Hematopoietic multipotent progenitor cell treated with erythropoietin and hydrocortisone succinate and interleukin-3 and kit ligand, for 17 days (in vitro differentiated cells): ENCODE data around the gene BAZ1A.
A peak's percentile ranks its signal among the peaks of the same experiment; 100 is the strongest.
"Not testable (repeated sequence)": the region's sequence is repeated elsewhere in the genome, so short reads cannot be mapped to it uniquely, and the experiment has no call there.

Experiments used
- DNase-seq: peaks from one replicate; pipeline ENCODE4 v3.0.0-alpha.2; 2015; ENCODE audit warnings: low spot score

Gene BAZ1A

DNA sequence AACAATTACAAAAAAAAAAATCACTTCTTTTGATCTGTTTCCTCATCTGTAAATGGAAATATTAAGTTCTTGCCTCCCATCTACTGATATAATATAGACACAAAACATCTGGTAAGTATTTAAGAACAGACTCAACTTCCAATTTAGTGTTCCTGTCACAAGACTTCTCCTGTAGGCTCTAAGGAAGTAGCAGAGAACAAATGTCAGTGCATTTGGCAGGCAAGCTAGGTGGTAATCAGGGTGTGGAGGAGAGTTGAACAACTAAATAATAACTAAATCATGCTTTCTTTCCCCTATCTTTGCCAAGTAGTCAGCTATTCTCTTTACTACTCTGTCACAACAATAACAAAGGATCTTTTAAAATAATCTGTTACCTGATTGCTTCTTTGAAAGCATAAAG lies 22.1 kb downstream of the BAZ1A start:
- DNase-seq, result no peak

DNA sequence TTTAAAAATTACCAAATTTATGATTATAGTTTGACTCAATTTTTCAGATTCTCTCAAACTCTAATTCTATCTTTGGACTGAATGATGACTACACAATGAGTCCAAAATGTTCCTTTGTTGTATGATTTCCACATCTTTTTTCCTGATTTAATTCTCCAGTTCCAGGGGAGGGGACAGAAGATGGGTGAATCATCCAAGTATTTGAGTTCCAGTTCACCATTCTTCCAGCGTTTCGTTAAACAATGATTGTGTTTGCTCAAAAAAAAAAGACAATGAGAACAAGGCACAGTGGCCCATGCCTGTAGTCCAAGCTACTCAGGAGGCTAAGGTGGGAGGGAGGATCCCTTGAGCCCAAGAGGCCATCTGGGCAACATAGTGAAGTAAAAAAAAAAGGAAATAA lies 23.8 kb downstream of the BAZ1A start:
- DNase-seq, result no peak

DNA sequence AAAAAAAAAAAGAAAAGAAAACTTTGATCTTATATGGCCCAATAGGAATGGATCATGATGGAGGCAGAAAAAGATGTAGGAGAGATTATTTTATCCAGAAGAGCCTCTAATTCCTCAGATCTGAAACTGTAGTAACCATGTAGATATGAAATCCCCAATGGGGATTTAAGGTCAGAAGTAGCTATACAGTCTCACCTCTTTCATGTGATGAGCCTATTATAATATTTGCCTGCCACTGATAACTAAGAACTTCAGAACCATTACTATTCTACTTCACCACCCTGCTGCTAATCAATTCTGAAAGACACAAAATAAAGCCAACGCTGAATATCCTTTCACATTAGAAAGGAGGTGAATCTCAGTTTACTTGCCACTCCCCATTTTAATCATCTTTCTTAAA lies 29.3 kb downstream of the BAZ1A start:
- no peak for DNase-seq

DNA sequence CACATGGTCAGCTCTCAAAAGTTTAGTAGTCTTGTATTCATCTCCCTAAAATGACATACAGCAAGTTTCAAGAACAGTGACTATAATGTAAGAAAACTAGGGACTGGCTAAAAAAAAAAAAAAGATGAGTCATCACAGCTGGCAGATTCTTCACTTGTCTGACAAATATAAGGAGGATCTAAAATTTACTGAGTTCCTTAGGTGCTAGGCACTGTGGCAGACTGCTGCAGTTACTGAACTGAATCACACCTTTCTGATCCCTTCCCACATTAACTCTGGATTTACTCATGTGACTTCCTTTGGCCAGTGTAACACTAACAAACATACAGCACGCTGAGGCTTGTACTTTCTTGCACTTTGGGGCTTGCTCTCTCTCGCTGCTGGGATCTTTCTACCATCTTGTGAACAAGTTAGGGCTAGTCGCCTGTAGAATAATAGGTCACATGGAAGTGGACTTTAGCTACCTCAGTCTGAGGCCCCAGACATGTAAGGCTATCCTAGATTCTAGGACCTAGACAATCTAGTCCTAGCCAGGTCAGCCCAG lies 32.1 kb downstream of the BAZ1A start:
- peak; percentile 87 for DNase-seq

DNA sequence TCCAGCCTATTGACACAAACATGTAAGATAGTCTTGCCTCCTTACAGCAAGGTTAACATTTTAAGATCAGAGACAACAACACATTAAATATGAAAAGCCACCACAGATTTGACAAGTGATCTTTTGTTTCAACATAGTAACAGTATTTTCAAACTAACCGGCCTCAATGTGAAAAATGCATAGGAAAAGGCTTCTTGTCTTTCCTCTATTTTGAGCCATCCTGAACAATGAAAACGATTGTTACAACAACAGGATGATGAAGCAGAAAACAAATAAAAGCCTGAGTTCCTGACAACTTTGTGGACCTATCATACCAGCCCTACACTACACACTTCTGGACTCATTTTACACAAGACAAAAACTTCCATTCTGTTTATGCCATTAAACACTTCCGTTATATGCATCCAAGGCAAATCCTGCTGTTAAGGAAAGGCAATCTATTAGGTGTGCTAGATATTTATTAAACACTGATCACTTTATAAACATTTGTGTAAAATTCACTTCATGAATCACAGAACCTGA lies 37.3 kb downstream of the BAZ1A start:
- DNase-seq, result no peak

DNA sequence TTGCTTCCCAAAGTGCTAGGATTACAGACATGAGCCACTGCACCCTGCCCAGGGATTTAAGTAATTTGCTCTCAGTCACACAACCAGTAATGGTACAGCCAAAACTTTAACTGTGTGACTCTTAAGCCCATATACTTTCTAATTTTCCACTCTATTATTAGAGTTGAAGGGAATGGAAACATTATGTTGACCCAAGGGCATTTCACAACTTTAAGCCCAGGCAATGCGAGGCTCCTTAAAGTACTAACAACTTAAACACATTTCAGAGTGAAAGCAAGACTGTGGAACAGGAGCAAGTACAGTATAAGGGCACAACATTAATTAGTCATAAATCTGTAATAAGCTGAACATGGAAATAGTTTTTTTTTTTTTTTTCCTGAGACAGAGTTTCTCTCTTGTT lies 39.8 kb downstream of the BAZ1A start:
- DNase-seq, result no peak

DNA sequence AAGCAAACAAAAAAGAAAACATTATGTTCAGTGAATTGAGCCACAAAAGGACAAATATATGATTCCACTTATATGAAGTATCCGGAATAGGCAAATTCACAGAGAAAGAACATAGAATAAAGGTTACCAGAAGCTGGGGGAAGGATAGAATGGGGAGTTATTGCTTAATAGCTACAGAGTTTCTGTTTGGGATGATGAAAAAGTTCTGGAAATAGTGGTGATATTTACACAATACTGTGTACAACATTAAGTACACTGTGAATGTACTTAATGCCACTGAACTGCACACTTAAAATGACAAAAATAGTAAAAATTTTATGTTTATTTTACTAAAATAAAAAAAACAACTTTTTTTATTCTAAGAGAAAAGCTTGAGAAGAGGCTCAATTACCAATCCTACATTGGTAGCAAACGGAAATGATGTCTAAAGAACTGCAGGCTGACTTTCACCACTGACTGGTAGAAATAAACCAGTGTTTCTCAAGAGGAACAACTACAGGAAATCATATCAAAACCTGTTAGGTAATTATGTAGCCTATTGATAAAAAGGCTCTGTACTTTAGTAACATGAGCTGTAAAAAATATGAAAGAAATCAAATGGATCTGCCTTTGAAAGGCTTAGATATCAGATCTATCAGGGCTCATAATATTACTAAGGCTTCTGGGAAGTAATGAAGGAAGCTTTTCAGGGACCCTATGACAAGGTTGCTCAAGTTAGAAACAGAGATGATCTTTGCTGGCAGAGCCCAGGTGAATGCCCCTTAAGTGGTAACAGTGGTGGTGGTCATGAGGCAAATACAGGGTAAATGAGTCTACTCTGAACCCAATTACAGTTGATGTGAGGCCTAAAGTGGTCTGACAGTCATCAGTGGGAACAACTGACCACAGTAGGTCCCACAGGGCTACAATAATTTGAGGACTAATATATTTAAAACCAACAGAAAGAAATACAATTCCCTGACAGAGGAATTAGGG lies 41.3 kb downstream of the BAZ1A start:
- no peak for DNase-seq

DNA sequence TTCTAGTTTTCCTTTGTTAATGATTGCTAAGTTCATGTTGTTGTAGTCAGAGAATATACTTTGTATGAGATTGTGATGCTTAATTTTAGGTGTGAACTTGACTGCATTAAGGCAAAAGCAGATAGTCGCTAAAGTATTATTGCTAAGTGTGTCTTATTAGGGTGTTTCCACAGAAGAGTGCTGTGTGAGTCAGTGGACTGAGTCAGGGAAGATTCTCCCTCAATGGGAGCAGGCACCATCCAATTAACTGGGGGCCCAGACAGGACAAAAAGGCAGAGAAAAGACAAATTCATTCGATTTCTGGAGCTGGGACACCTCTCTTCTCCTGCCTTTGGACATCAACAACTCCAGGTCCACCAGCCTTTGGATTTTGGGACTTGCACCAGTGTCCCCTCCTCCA lies 48.5 kb downstream of the BAZ1A start:
- DNase-seq, result no peak

DNA sequence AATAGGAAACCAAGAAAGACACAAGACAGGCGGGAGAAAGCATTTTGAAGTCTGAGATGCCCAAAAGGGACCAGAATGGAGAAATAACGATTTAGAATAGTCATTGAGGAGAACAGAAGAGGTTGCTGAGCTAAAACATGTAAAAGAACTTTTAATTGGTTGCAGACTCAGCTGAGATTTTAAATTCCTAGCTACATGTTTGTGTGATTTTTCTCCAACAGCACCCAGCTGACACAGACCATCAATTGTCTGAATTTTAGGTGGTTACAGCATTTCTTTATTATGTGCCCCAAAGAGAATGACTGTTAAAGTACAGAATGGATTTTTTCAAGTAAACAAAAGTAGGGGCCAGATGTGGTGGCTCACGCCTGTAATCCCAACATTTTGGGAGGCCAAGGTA lies 50.3 kb downstream of the BAZ1A start:
- DNase-seq, result no peak

DNA sequence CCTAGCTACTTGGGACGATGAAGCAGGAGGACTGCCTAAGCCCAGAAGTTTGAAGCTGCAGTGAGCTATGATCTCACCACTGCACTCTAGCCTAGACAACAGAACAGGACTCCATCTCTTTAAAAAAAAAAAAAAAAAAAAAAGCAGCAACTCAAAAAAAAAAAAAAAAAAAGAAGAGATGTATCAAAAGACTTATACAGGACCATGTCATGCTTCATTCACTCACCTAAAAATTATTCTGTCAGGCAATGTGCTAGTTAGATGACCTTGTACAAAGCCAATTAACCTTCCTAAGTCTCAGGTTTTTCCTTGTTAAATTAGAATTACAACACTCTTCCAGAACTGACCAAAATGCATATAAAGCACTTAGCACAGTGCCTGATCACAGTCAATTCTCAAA lies 50.9 kb downstream of the BAZ1A start:
- no peak for DNase-seq

DNA sequence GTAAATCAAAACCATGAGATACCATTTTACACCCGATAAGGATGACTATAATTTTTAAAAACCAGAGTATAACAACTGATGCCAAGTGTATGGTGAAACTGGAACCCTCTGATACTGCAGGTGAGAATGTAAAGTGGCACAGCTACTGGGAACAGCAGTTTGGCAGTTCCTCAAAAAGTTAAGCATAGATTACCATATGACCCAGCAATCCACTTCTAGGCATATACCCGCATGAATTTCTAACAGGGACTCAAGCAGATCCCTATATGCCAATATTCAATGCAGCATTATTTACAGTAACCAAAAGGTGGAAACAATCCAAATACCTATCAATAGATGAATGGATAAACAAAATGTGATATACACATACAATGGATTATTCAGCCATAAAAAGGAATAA lies 57.4 kb downstream of the BAZ1A start:
- DNase-seq, result no peak

DNA sequence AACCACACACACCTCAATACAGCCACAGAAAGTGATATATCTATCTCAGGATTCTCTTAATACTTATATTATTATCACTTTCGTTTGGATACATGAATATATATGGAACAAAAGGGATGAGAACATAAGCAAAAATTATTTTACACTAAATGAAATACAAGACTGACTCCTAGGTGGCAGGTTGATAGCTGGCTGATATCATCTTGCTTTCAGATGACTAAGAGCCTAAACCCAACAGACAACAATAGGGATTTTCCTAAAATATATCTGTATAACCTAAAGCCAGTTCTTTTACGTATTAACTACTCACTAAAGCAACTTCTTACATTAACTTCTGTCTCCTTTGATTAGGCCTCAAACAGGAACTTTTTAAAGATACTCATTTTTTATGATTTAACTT lies 65.1 kb downstream of the BAZ1A start:
- no peak for DNase-seq

DNA sequence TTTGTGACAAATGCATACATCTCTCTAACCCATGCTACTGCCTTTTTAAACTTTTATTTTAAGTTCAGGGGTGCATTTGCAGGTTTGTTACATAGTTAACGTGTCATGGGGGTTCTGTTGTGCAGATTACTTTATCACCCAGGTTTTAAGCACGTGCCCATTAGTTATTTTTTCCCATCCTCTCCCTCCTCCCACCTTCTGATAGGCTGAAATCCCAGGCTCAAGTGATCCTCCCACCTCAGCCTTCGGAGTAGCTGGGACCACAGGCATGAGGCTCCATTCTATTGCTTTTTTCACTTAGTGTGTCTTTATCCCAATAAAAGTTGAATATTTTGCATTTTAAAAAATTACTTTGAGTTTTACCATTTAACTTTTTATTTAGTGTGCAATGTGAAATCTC lies 68.9 kb downstream of the BAZ1A start:
- DNase-seq, result no peak

DNA sequence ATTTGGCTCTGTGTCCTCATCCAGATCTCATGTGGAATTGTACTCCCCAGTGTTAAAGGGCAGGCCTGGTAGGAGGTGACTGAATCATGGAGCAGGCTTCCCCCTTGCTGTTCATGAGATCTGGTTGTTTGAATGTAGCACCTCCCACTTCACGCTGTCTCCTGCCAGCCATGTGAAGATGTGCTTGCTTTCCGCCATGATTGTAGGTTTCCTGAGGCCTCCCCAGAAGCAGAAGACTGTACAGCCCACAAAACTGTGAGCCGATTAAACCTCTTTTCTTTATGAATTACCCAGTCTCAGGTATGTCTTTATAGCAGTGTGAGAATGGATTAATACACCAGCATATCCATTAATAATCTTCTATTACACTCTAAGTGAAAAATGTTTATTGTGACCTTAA lies 70.2 kb downstream of the BAZ1A start:
- DNase-seq, result no peak

DNA sequence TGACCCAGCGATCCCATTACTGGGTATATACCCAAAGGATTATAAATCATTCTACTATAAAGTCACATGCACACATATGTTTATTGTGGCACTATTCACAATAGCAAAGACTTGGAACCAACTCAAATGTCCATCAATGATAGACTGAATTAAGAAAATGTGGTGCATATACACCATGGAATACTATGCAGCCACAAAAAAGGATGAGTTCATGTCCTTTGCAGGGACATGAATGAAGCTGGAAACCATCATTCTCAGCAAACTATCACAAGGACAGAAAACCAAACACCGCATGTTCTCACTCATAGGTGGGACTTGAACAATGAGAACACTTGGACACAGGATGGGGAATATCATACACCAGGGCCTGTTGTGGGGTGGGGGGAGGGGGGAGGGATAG lies 76.3 kb downstream of the BAZ1A start:
- DNase-seq, result not testable (repeated sequence)

DNA sequence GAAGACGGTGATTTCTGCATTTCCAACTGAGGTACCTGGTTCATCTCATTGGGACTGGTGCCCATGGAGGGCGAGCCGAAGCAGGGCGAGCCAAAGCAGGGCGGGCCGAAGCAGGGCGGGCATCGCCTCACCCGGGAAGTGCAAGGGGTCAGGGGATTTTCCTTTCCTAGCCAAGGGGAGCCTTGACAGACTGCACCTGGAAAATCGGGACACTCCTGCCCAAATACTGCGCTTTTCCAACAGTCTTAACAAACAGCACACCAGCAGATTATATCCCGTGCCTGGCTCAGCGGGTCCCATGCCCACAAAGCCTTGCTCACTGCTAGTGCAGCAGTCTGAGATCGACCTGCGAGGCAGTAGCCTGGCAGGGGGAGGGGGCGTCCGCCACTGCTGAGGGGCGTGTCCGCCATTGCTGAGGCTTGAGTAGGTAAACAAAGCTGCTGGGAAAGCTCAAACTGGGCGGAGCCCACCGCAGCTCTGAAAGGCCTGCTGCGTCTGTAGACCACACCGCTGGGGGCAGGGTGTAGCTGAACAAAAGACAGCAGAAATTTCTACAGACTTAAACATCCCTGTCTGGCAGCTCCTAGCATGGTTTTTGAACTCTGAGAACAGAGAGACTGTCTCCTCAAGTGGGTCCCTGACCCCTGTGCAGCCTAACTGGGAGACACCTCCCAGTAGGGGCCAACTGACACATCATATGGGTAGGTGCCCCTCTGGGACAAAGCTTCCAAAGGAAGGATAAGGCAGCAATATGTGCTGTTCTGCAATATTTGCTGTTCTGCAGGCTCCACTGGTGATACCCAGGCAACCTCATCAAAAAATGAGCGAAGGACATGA lies 77.2 kb downstream of the BAZ1A start:
- no peak for DNase-seq

DNA sequence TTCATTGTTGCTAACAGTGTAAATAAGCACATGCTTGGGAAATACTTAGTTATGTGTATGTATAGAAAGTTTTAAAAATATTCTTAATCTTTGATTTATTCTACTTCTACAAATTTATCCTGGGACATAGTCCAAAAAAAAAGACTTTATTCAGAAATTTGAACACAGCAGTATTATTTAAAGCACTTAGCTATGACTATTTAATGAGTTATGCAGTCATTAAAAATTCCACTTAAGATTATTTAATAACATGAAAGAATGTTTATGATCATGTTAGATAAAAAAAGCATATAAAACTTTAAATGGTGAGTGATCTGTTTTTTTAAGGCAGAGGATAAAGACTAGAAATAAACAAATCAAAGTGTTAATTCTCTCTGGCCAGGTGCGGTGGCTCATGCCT lies 78.3 kb downstream of the BAZ1A start:
- DNase-seq, result no peak

DNA sequence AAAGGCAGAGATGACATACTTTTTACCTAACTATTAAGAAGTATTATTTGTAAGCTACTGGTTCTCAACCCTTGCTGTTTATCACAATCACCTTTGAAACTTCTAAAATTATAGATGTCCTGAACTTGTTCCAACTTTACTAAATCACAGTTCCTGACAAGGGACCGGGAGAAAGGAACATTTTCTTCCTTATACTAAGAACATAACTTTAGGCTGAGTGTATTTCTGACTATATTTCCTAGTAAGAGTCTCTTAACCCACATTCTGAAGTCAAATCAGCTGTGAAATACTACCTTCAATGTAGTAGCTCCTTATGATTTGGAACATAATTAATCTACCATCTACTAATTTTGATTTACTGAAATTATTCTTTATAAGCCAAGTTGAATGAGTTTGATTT lies 80.2 kb downstream of the BAZ1A start:
- DNase-seq, result no peak

DNA sequence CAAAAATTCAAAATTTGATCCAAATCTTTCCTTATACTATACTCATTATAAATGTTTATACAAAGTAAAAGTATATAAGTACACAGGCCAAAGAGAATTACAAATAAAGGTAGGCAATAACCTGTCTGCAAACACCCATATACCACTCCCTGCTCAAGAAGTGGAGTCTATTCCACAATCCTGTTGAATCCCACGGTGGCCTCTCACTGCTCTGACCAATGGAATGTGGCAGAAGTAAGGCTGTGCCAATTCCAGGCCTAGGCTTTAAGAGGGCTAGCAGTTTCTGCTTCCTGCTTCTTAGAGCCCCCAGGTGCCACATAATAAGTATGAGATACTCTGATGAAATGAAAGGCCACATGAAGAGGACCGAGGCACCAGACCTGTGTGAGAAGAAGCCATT lies 80.9 kb downstream of the BAZ1A start:
- no peak for DNase-seq

DNA sequence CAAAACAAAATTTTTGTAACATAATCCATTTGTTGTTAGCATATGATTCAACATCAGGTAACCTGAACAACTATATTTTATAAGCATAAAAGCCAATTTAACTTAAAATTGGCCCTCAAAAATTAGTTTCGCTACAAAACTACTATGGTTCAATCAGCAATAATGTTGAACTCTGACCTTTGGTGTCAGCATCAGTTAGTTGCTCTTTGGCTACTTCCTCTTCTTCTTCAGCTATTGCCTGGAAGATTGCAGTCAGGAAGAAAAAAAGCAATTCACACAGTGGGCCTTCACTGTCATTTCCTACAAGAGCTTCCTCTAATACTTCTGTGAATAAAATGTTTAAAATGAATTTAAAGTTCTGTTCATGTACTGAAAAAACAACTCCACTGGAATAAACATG lies 82.6 kb downstream of the BAZ1A start:
- DNase-seq, result no peak

DNA sequence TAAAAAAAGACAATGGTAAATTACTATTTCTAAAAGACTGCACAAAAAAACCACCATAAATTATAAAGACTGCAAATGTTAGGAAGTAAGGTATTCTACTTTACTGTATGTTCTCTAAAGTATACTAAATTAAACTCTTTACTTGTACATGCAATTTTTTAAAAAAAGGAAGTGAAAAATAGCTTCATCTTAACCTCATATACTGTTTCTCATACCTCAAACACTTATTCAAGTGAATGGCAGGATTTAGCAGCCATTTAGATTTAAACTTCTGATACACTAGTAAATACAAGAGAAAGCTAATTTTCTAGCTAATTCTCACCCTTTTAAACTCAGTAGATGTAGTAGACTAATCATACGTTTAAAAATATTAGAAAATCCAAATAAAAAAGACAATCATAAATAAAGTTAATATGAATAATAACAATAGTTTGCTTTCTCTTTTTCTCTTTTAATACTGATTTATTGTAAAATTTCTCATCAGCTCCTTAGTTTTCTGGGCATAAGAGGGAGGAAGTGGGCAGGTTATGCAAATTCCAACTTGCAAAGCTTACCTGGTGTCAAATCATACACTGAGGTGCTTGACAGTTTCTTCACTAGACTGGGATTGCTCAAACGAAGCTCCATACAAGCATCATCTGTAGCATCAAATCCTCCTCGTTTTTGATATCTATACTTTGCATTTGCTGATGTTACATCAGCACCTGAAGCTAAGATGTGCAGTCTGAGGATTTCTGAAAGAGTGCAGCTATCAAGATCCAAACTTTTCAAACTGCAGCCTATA lies 89.7 kb downstream of the BAZ1A start:
- DNase-seq, result no peak

DNA sequence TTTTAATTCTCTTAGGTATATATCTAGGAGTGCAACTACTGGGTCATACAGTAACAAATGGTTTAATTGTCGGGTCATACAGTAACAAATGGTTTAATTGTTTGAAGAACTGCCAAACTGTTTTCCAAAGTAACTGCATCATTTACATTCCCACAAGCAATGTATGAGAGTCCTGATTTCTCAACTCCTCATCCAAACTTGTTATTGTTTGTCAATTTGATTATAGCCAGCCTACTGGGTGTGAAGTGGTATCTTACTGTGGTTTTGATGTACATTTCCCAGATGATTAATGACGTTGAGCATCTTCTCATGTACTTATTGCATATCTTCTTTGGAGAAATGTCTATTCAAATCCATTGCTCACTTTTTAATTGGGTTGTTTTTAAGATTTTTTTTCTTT lies 93.1 kb downstream of the BAZ1A start:
- no peak for DNase-seq
